ENCODE measurements around the gene ZNG1A. TPM values are rescaled to one million over a fixed set of nuclear protein-coding genes. Genes with fewer than 3 reads are reported as not detected.
"Not testable (repeated sequence)": the region's sequence is repeated elsewhere in the genome, so short reads cannot be mapped to it uniquely, and the experiment has no call there.

ZNG1A gene
- total RNA-seq, 1 donor from 2014 or later = 14.6 TPM

GRCh38 chr9:209143-209758, 30.4 kb upstream of the ZNG1A start:
- DNase-seq (no peak), ATAC-seq (ENCODE audit: poor library complexity) (no peak)
- intact Hi-C loops (cut with DNase I) = no loop called here

GRCh38 chr9:206481-206880, 27.6 kb upstream of the ZNG1A start:
- no peak for ATAC-seq (ENCODE audit: poor library complexity)

DNA sequence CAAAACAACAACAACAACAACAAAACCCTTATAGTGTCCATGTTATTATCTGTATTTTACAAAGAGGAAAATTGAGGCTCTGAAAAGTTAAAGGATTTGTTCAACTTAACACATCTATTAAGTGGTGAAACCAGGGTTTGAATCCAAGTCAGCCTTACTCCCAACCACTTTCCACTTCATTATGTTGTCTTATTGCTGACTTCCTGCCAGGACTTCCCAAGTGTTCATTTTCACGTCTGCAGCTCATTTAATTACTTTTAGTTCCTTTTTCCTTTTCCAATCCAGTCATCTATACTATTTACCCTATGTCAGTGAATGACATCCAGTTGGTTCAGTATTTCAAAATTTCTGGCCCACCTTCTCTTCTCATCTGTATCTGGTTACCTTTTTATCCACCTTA, 20.7 kb upstream of the ZNG1A start:
- intact Hi-C loops (cut with DNase I); DNase-seq; ATAC-seq (ENCODE audit: poor library complexity): not testable (repeated sequence)

More at GRCh38 chr9:206481-206880, 27.6 kb upstream of the ZNG1A start:
- intact Hi-C loops (cut with DNase I) = no loop called here
- no peak for DNase-seq

DNA sequence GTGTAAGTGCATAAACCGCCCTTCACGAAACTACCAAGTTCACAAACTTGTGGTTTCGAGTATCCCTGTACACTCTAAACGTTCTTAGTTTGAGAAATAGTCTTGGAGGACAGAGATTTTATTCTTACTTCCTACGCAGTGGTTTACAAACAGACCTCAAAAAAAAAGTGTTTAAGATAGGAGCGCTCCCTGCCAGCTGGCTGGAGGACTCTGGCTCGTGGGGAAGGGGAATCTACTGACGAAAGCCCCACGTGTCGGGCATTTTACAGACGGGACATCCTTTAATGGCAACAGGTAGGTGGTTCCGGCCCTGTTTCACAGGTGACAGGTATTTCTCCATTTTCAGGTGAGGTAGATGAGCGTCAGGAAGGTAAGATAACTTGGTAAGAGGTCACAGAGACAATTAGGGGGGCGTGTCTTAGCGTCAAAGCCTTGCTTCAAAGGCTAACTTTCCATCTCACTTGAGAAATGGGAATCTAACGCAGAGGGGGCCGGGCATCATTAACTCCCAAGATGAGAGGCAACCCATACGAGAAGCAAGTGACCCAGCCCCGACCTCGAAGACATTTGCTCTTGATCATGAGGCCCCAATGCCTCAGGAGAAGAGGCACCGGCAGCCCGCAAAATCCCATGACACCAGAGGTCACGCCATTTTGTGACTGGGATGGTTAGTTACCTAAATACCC, 573 bp downstream of the ZNG1A start:
- ATAC-seq (ENCODE audit: poor library complexity); intact Hi-C loops (cut with DNase I): not testable (repeated sequence)
- peak; percentile 38 for DNase-seq

GRCh38 chr9:169757-170156, 9.1 kb downstream of the ZNG1A start:
- DNase-seq; ATAC-seq (ENCODE audit: poor library complexity); intact Hi-C loops (cut with DNase I): not testable (repeated sequence)

DNA sequence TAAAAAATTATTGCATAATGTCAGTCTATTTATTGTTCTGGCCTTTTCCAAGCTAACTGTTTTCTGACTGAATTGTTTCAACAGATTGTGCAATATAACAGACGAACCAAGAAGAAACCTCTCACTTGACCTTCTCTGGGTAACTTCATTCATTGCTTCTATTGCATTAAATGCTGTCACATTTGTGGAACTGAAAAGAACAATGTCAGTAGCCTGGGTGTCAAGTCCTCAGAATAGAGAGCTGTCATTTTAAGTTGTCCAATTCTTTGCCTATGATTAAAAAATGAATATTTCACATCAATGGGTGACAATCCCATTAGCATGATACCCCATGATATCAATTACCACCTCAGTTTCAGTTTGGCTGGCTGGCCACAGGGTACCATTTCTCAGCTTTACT, 19.0 kb downstream of the ZNG1A start:
- intact Hi-C loops (cut with DNase I); DNase-seq; ATAC-seq (ENCODE audit: poor library complexity): not testable (repeated sequence)

GRCh38 chr9:151173-151572, 27.7 kb downstream of the ZNG1A start:
- ATAC-seq (ENCODE audit: poor library complexity); DNase-seq; intact Hi-C loops (cut with DNase I): not testable (repeated sequence)

DNA sequence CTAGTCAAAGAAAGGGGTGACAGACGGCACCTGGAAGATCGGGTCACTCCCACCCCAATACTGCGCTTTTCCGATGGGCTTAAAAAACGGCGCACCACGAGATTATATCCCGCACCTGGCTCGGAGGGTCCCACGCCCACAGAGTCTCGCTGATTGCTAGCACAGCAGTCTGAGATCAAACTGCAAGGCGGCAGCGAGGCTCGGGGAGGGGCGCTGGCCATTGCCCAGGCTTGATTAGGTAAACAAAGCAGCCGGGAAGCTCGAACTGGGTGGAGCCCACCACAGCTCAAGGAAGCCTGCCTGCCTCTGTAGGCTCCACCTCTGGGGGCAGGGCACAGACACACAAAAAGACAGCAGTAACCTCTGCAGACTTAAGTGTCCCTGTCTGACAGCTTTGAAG, 39.0 kb downstream of the ZNG1A start:
- intact Hi-C loops (cut with DNase I); ATAC-seq (ENCODE audit: poor library complexity); DNase-seq: not testable (repeated sequence)

DNA sequence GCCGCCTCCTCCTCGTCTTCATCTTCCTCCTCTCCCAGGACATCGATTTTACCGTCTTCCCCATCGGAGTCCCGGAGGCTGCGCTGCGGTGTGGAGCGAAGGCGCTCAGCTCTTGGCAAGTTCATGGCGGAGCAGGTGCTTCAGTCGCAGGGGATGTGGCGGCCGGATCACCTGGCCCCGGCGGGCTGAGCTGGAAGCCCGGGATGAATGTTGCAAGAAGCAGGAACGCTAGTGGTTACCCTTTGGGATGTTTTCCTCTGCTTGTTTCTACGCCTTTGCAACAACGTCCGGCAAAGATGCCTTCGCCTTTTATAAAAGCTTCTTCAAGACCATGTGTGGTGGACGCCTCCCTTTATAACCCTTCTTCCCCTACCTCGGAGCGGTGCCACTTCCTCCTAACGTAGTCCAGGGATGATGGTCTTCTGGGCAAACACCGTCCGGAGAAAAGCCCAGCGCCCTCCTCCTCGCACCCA, 60.8 kb downstream of the ZNG1A start, which contains the start of gene FOXD4:
TSS of gene FOXD4 (minus strand) at position 423 of the 473 bp plus-strand sequence. CDS start at position 125, 298 bp downstream.
- ATAC-seq (ENCODE audit: poor library complexity); intact Hi-C loops (cut with DNase I); DNase-seq: not testable (repeated sequence)

GRCh38 chr9:117144-117994, 61.5 kb downstream of the ZNG1A start:
- DNase-seq; ATAC-seq (ENCODE audit: poor library complexity); intact Hi-C loops (cut with DNase I): not testable (repeated sequence)

- intact Hi-C loops (cut with DNase I); ATAC-seq (ENCODE audit: poor library complexity): not testable (repeated sequence)
Observed at GRCh38 chr9:116239-117077, 62.4 kb downstream of the ZNG1A start.

DNA sequence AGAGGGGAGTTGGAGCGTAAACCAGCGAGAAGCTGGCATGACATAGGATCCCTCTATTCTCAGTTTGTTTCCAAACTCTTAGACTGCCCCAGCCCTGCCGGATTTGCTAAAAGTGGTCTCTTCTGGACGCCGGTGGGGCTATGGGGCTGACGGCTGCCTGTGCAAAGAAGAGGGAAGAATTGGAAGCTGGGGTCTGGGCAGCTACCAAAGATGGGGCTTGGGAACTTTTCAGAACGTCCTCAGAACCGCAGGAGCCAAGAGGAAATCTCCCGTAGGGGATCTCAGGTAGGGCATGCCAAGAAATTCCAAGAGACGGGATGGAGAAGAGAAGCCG, 63.8 kb downstream of the ZNG1A start:
- intact Hi-C loops (cut with DNase I); DNase-seq; ATAC-seq (ENCODE audit: poor library complexity): not testable (repeated sequence)

More at GRCh38 chr9:116239-117077, 62.4 kb downstream of the ZNG1A start:
- DNase-seq = not testable (repeated sequence)

- intact Hi-C loops (cut with DNase I); DNase-seq: not testable (repeated sequence)
- ATAC-seq (ENCODE audit: poor library complexity) = peak; percentile 34
Observed at GRCh38 chr9:114267-115117, 64.4 kb downstream of the ZNG1A start.

- intact Hi-C loops (cut with DNase I) = not testable (repeated sequence)
- ATAC-seq (ENCODE audit: poor library complexity) (peak; percentile 66), DNase-seq (peak; percentile 52)
Observed at GRCh38 chr9:113468-114266, 65.2 kb downstream of the ZNG1A start.

- intact Hi-C loops (cut with DNase I); ATAC-seq (ENCODE audit: poor library complexity); DNase-seq: not testable (repeated sequence)
Observed at GRCh38 chr9:112589-113467, 66.0 kb downstream of the ZNG1A start.

Data from Right ventricle myocardium superior (tissue), 1 donor.